ENCODE data around the gene RAD51.

RAD51 gene

DNA sequence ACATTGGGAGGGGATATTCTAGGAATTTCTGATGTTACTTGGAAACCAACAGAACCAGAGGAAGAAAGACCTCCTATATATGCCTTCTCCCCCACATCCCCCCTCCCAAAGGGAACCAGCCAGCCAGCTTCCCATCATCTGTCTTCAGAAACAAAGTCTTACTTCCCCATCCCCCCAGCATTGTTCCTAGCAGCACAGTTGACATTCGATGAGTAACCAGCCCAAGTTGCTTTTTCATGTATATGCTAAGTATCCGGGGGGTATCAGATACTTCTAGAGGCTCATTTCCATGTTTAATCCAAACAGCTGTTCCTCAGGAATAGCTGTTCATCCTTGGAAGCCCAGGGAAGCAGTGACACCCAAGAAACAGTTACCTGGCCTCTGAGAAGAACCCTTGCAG lies 44.1 kb downstream of the RAD51 start:
- no peaks in the 10 kb centered on the region for H3K79me1 ChIP-seq (ENCODE audit: low read depth, low read length)
- no peak overlapping the region for H3K4ac ChIP-seq (ENCODE audit: low read length)
- H2BK15ac ChIP-seq (ENCODE audit: low read length): no peak overlapping the region
- H3K4me2 ChIP-seq (ENCODE audit: insufficient read depth, low read length, poor library complexity, severe bottlenecking): no peak overlapping the region
- H3K36me3 ChIP-seq (replicated peaks in 1 of 2; ENCODE audit: control insufficient read depth in 2 of 2, insufficient read depth in 2 of 2, low read length in 2 of 2): peaks cover 41 to 97% of the 10 kb centered on the region in 2 donors
- no peak for DNase-seq (ENCODE audit: low spot score)
- H2AK5ac ChIP-seq (ENCODE audit: low read depth, low read length): no peak overlapping the region
- H3K4me3 ChIP-seq (ENCODE audit: low read length in 2 of 2): no peak overlapping the region
- H3K18ac ChIP-seq (ENCODE audit: low read length): no peak overlapping the region
- no peak overlapping the region for H3K23ac ChIP-seq (ENCODE audit: low read depth, low read length, poor library complexity)
- H3K4me1 ChIP-seq (ENCODE audit: control insufficient read depth in 2 of 2, insufficient read depth in 1 of 2, low read depth in 1 of 2, low read length in 2 of 2): peaks cover 0 to 2% of the 10 kb centered on the region in 2 donors
- H2BK120ac ChIP-seq (ENCODE audit: low read depth, low read length): no peak overlapping the region
- WGBS, 2 donors (ENCODE audit: extremely low coverage in 2 of 2, insufficient read length in 2 of 2, insufficient replicate concordance in 1 of 2): no CpG with 5 or more reads among the region's 2 CpGs
- H2AFZ ChIP-seq (ENCODE audit: low read length): no peak overlapping the region
- H2BK12ac ChIP-seq (ENCODE audit: low read length): no peak overlapping the region
- no peak overlapping the region for H3K27ac ChIP-seq (replicated peaks; ENCODE audit: low read length)
- no peaks in the 10 kb centered on the region for H3K27me3 ChIP-seq (ENCODE audit: control insufficient read depth in 3 of 3, insufficient read depth in 3 of 3, low read depth in 1 of 3, low read length in 3 of 3)
- no peak overlapping the region for H2BK5ac ChIP-seq (ENCODE audit: low read length)
- no peak overlapping the region for H3K9ac ChIP-seq (ENCODE audit: low read depth, low read length, poor library complexity)
- H3K9me3 ChIP-seq (replicated peaks in 1 of 2; ENCODE audit: control insufficient read depth in 2 of 2, insufficient read depth in 1 of 2, low read depth in 1 of 2, low read length in 2 of 2): no peaks in the 10 kb centered on the region
- no peak overlapping the region for H4K8ac ChIP-seq (ENCODE audit: low read depth, low read length)
- H4K91ac ChIP-seq (ENCODE audit: low read depth, low read length, poor library complexity): no peak overlapping the region
- no peak overlapping the region for H3K14ac ChIP-seq (ENCODE audit: low read length)

DNA sequence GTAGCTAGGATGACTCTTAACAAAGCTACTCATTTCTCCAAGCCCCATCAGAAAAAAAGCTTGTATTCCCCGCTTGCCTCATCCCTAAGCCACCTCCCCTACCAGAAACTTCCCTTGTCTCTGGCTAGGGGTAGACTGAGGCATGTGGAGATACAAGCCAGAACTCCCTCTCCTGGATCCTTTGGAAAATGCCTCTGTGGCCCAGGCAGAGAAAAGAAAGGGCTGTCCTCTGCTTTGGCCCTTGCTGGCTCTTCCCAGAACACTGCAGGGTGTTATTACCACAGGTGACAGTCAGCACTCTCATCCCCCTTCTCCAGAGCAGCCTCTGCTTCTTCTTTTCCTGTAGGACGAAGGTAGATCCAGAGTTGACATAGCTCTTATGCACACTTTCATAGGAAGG lies 44.9 kb downstream of the RAD51 start:
- Histone ChIP-seq H3K9me3 (replicated peaks in 1 of 2; ENCODE audit: control insufficient read depth in 2 of 2, insufficient read depth in 1 of 2, low read depth in 1 of 2, low read length in 2 of 2) (no peaks in the 10 kb centered on the region), H2AK5ac (ENCODE audit: low read depth, low read length) (no peak overlapping the region), H2BK120ac (ENCODE audit: low read depth, low read length) (no peak overlapping the region), H3K23ac (ENCODE audit: low read depth, low read length, poor library complexity) (no peak overlapping the region), H2AFZ (ENCODE audit: low read length) (no peak overlapping the region), H3K36me3 (replicated peaks in 1 of 2; ENCODE audit: control insufficient read depth in 2 of 2, insufficient read depth in 2 of 2, low read length in 2 of 2) (peaks cover 44 to 97% of the 10 kb centered on the region in 2 donors), H4K8ac (ENCODE audit: low read depth, low read length) (no peak overlapping the region), H3K9ac (ENCODE audit: low read depth, low read length, poor library complexity) (no peak overlapping the region), H3K27ac (replicated peaks; ENCODE audit: low read length) (no peak overlapping the region), H3K27me3 (ENCODE audit: control insufficient read depth in 3 of 3, insufficient read depth in 3 of 3, low read depth in 1 of 3, low read length in 3 of 3) (no peaks in the 10 kb centered on the region), H3K4me2 (ENCODE audit: insufficient read depth, low read length, poor library complexity, severe bottlenecking) (no peak overlapping the region), H2BK15ac (ENCODE audit: low read length) (no peak overlapping the region), H4K91ac (ENCODE audit: low read depth, low read length, poor library complexity) (no peak overlapping the region), H3K4me3 (ENCODE audit: low read length in 2 of 2) (no peak overlapping the region), H2BK5ac (ENCODE audit: low read length) (no peak overlapping the region), H3K4ac (ENCODE audit: low read length) (no peak overlapping the region), H3K14ac (ENCODE audit: low read length) (no peak overlapping the region), H2BK12ac (ENCODE audit: low read length) (no peak overlapping the region), H3K4me1 (ENCODE audit: control insufficient read depth in 2 of 2, insufficient read depth in 1 of 2, low read depth in 1 of 2, low read length in 2 of 2) (peaks cover 2 to 5% of the 10 kb centered on the region in 2 donors), H3K18ac (ENCODE audit: low read length) (no peak overlapping the region), H3K79me1 (ENCODE audit: low read depth, low read length) (no peaks in the 10 kb centered on the region)
- no CpG with 5 or more reads among the region's 2 CpGs for WGBS, 2 donors (ENCODE audit: extremely low coverage in 2 of 2, insufficient read length in 2 of 2, insufficient replicate concordance in 1 of 2)
- no peak for DNase-seq (ENCODE audit: low spot score)

DNA sequence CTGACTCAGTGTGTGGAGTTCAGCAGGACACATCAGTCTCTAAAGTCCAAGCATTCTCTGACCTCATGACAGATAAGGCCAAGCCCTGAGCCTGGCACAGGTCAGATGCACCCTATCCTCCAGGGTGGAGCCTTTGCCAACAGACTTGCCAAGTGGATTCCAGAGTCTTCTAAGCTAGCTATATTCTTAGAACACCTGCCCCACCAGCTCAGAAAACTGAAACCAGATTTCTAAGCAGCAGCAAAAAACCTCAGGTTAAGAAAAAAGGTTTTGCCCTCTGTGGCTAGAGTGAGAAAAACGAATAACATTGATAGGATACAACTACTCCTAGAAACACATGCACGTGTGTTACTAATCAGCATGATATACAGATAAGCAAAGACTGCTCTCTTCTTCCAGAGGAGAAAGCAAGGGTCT lies 48.5 kb downstream of the RAD51 start:
- Histone ChIP-seq H3K79me1 (ENCODE audit: low read depth, low read length) (no peaks in the 10 kb centered on the region), H3K18ac (ENCODE audit: low read length) (no peak overlapping the region), H2AFZ (ENCODE audit: low read length) (no peak overlapping the region), H3K4me1 (ENCODE audit: control insufficient read depth in 2 of 2, insufficient read depth in 1 of 2, low read depth in 1 of 2, low read length in 2 of 2) (peaks cover 3 to 5% of the 10 kb centered on the region in 2 donors), H2BK5ac (ENCODE audit: low read length) (no peak overlapping the region), H3K36me3 (replicated peaks in 1 of 2; ENCODE audit: control insufficient read depth in 2 of 2, insufficient read depth in 2 of 2, low read length in 2 of 2) (peaks cover 29 to 83% of the 10 kb centered on the region in 2 donors), H3K4ac (ENCODE audit: low read length) (no peak overlapping the region), H3K23ac (ENCODE audit: low read depth, low read length, poor library complexity) (no peak overlapping the region), H4K8ac (ENCODE audit: low read depth, low read length) (no peak overlapping the region), H2AK5ac (ENCODE audit: low read depth, low read length) (no peak overlapping the region), H3K27ac (replicated peaks; ENCODE audit: low read length) (no peak overlapping the region), H4K91ac (ENCODE audit: low read depth, low read length, poor library complexity) (no peak overlapping the region), H3K4me3 (ENCODE audit: low read length in 2 of 2) (no peak overlapping the region), H2BK12ac (ENCODE audit: low read length) (no peak overlapping the region), H3K27me3 (ENCODE audit: control insufficient read depth in 3 of 3, insufficient read depth in 3 of 3, low read depth in 1 of 3, low read length in 3 of 3) (no peaks in the 10 kb centered on the region), H3K9ac (ENCODE audit: low read depth, low read length, poor library complexity) (no peak overlapping the region), H3K14ac (ENCODE audit: low read length) (no peak overlapping the region), H3K4me2 (ENCODE audit: insufficient read depth, low read length, poor library complexity, severe bottlenecking) (no peak overlapping the region), H3K9me3 (replicated peaks in 1 of 2; ENCODE audit: control insufficient read depth in 2 of 2, insufficient read depth in 1 of 2, low read depth in 1 of 2, low read length in 2 of 2) (no peaks in the 10 kb centered on the region), H2BK120ac (ENCODE audit: low read depth, low read length) (no peak overlapping the region), H2BK15ac (ENCODE audit: low read length) (no peak overlapping the region)
- WGBS, 2 donors (ENCODE audit: extremely low coverage in 2 of 2, insufficient read length in 2 of 2, insufficient replicate concordance in 1 of 2): no CpG with 5 or more reads among the region's 2 CpGs
- no peak for DNase-seq (ENCODE audit: low spot score)

DNA sequence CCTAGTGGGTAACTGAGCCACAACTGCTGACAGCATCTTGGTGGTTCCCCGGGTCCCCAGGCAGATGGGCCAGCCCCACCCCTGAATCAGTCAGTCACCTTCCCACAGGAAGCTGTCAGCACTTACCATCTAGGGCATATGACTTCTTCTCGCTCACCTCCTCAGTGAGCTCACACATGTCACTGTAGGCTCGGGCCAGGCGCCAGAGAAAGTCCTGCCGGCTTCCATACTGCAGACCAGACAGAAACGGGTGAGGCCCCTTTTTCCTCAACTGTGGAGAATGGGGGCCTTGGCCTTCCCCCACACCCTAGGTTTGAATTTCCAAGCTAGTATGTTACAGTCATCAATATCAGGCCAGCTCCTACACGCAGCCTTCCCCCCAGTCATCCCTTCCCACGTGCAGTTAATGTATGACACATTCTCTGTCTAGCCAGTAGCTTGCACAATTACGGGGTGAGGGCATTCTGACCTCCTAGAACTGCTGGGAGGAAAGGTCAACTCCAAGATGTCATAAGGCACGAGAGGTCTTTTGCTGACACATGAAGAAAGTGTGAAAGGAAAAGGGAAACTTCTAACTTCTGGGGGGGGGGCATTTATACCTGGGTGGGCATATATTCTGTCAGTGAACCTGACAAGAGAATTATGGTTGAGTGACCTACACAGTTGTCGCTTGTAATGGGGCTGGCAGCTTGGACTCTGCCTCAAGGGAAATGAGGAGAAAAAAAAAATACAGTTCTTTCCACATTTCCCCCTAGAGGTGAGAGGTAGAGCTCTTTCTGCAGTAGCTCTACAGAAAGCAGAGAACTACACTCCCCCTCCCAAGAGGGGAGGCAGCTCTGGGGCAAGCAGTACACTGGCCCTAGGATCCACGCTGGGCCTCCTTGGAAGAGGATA lies 49.2 kb downstream of the RAD51 start:
- DNase-seq (ENCODE audit: low spot score): no peak
- peak overlapping the region; percentile 74 for H3K23ac ChIP-seq (ENCODE audit: low read depth, low read length, poor library complexity)
- no peak overlapping the region for H2AK5ac ChIP-seq (ENCODE audit: low read depth, low read length)
- H3K9me3 ChIP-seq (replicated peaks in 1 of 2; ENCODE audit: control insufficient read depth in 2 of 2, insufficient read depth in 1 of 2, low read depth in 1 of 2, low read length in 2 of 2): no peaks in the 10 kb centered on the region
- H3K4me3 ChIP-seq (ENCODE audit: low read length in 2 of 2): no peak overlapping the region
- H3K18ac ChIP-seq (ENCODE audit: low read length): no peak overlapping the region
- no peak overlapping the region for H4K91ac ChIP-seq (ENCODE audit: low read depth, low read length, poor library complexity)
- H3K36me3 ChIP-seq (replicated peaks in 1 of 2; ENCODE audit: control insufficient read depth in 2 of 2, insufficient read depth in 2 of 2, low read length in 2 of 2): peaks cover 26 to 81% of the 10 kb centered on the region in 2 donors
- H2BK15ac ChIP-seq (ENCODE audit: low read length): no peak overlapping the region
- no peaks in the 10 kb centered on the region for H3K27me3 ChIP-seq (ENCODE audit: control insufficient read depth in 3 of 3, insufficient read depth in 3 of 3, low read depth in 1 of 3, low read length in 3 of 3)
- no peak overlapping the region for H2AFZ ChIP-seq (ENCODE audit: low read length)
- WGBS, 2 donors (ENCODE audit: extremely low coverage in 2 of 2, insufficient read length in 2 of 2, insufficient replicate concordance in 1 of 2): no CpG with 5 or more reads among the region's 12 CpGs
- H3K4me2 ChIP-seq (ENCODE audit: insufficient read depth, low read length, poor library complexity, severe bottlenecking): no peak overlapping the region
- no peak overlapping the region for H2BK120ac ChIP-seq (ENCODE audit: low read depth, low read length)
- peak overlapping the region; percentile 54 for H3K9ac ChIP-seq (ENCODE audit: low read depth, low read length, poor library complexity)
- no peaks in the 10 kb centered on the region for H3K79me1 ChIP-seq (ENCODE audit: low read depth, low read length)
- H3K14ac ChIP-seq (ENCODE audit: low read length): no peak overlapping the region
- no peak overlapping the region for H4K8ac ChIP-seq (ENCODE audit: low read depth, low read length)
- H3K4ac ChIP-seq (ENCODE audit: low read length): no peak overlapping the region
- no peak overlapping the region for H2BK12ac ChIP-seq (ENCODE audit: low read length)
- no peak overlapping the region for H3K27ac ChIP-seq (replicated peaks; ENCODE audit: low read length)
- H2BK5ac ChIP-seq (ENCODE audit: low read length): no peak overlapping the region
- peaks cover 3 to 5% of the 10 kb centered on the region in 2 donors for H3K4me1 ChIP-seq (ENCODE audit: control insufficient read depth in 2 of 2, insufficient read depth in 1 of 2, low read depth in 1 of 2, low read length in 2 of 2)
